ENCODE data around the gene C2orf15.

DNA sequence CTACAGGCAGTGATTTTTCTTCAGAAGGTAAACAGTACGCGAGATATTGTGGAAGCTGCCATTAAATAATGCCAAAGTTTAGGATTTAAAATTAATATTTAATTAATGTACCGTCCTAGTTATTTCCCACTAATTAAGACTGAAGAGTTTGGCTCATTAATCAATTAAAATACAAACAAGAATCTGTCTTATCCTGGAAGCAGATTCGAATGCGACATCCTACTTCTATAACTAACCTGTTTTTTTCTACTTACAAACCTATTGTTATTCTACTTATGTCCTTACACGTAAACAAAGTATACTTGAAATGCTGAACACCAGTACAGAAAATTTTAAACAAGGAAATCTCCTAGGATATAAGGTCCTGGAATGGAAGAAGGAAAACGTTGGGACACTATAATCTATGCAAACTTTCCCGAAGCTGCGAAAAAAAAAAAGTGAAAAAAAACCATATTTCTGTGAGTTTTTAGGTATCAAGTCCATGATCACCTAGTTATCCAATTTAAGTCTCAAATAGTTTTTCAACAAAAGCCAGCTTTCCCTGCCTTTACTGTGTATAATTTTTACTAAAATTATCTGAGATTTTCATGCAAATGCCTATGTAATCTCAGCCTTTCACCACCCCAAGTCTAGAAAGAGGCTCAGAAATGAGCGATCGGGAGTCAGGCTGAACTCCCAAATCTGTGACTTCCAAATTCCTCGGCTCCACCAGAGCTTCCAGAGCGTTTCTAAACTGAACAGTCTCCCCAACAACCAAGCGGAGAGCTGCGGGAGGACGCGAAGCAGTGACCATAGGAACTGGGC is 1.2 kb upstream of the C2orf15 start:
- TF ChIP-seq, protein P1, sequence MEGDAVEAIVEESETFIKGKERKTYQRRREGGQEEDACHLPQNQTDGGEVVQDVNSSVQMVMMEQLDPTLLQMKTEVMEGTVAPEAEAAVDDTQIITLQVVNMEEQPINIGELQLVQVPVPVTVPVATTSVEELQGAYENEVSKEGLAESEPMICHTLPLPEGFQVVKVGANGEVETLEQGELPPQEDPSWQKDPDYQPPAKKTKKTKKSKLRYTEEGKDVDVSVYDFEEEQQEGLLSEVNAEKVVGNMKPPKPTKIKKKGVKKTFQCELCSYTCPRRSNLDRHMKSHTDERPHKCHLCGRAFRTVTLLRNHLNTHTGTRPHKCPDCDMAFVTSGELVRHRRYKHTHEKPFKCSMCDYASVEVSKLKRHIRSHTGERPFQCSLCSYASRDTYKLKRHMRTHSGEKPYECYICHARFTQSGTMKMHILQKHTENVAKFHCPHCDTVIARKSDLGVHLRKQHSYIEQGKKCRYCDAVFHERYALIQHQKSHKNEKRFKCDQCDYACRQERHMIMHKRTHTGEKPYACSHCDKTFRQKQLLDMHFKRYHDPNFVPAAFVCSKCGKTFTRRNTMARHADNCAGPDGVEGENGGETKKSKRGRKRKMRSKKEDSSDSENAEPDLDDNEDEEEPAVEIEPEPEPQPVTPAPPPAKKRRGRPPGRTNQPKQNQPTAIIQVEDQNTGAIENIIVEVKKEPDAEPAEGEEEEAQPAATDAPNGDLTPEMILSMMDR (IDR thresholded peaks at IDR 0.05) = no peak
- TF ChIP-seq POLR2A (IDR thresholded peaks at IDR 0.05) = no peak
